PFSK-1 (cell line): ENCODE results near the gene LINC00237.

Source experiments
- FOXP2 ChIP-seq: optimal IDR thresholded peaks from 2 replicates; pipeline ENCODE3; 2011; ENCODE audit warnings: borderline replicate concordance, control low read depth, inconsistent platforms; ENCODE audit not compliant: insufficient read depth; ENCODE audit errors: extremely low read length, extremely low read depth
- POLR2AphosphoS5 ChIP-seq: IDR thresholded peaks from 2 replicates; pipeline ENCODE4 v1.6.1; 2012; ENCODE audit warnings: low read depth, mild to moderate bottlenecking, control low read depth, low read length, moderate library complexity
- SIN3A ChIP-seq: IDR thresholded peaks from 2 replicates; pipeline ENCODE4 v1.6.1; 2012; ENCODE audit warnings: mild to moderate bottlenecking, low read length, moderate library complexity, borderline replicate concordance; ENCODE audit not compliant: insufficient read depth
- TAF1 ChIP-seq: IDR thresholded peaks from 2 replicates; pipeline ENCODE4 v1.6.1; 2012; ENCODE audit warnings: low read length, control low read depth, borderline replicate concordance; ENCODE audit not compliant: insufficient read depth
- TF ChIP-seq, protein P1 (sequence below), 2 experiments: IDR thresholded peaks; 2 replicates each; pipeline versions ENCODE4 v1.6.1 to v1.8.0; 2011 to 2012; ENCODE audit warnings: low read depth in 2 of 2, low read length in 2 of 2, control low read depth in 1 of 2, inconsistent platforms in 1 of 2, mild to moderate bottlenecking in 1 of 2, moderate library complexity in 1 of 2; ENCODE audit not compliant: insufficient read depth in 1 of 2

Gene LINC00237

GRCh38 chr20:21063276-21063675, 42.9 kb downstream of the LINC00237 start:
- TF ChIP-seq TAF1 (no peak), POLR2AphosphoS5 (no peak), FOXP2 (no peak), SIN3A (no peak)
- TF ChIP-seq, protein P1, sequence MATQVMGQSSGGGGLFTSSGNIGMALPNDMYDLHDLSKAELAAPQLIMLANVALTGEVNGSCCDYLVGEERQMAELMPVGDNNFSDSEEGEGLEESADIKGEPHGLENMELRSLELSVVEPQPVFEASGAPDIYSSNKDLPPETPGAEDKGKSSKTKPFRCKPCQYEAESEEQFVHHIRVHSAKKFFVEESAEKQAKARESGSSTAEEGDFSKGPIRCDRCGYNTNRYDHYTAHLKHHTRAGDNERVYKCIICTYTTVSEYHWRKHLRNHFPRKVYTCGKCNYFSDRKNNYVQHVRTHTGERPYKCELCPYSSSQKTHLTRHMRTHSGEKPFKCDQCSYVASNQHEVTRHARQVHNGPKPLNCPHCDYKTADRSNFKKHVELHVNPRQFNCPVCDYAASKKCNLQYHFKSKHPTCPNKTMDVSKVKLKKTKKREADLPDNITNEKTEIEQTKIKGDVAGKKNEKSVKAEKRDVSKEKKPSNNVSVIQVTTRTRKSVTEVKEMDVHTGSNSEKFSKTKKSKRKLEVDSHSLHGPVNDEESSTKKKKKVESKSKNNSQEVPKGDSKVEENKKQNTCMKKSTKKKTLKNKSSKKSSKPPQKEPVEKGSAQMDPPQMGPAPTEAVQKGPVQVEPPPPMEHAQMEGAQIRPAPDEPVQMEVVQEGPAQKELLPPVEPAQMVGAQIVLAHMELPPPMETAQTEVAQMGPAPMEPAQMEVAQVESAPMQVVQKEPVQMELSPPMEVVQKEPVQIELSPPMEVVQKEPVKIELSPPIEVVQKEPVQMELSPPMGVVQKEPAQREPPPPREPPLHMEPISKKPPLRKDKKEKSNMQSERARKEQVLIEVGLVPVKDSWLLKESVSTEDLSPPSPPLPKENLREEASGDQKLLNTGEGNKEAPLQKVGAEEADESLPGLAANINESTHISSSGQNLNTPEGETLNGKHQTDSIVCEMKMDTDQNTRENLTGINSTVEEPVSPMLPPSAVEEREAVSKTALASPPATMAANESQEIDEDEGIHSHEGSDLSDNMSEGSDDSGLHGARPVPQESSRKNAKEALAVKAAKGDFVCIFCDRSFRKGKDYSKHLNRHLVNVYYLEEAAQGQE (IDR thresholded peaks at IDR 0.05; ENCODE audit: insufficient read depth in 1 of 2, low read depth in 2 of 2, low read length in 2 of 2): no peak

DNA sequence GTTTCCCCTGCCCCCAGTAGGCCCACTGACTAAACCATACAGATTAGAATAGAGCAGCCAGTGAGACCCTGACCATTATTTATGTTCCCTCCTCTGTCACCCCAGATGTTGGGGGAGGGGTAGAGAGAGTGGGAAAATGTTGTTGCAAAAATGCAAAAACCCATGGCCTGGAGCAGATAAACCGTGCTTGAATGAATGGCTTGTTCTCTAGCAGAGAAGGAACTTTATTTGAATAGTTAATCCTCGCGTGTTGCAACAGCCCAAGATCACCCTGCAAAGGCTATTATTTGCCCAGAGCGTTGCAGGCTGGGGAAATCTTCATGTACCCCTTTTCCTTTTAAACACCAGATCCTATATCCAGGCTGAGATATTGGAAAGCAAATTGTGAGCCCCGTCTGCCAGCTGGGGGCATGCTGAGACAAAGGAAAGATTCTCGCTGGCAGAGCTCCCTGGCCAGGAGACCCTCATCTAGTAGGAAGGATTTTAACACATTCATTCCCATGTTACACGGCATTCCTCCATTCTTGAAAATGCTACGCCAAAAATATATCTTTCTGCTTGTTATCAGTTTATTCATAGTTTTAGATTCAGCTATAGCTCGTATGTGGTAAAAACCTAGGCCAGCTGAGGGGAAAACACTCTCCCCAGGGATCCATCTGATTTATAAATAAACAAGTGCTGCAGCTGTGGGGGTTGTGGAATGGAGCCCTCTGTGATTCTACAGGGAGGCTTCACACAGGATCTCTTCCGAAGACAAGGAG, 53.0 kb downstream of the LINC00237 start:
- TF ChIP-seq, protein P1 (IDR thresholded peaks at IDR 0.05; ENCODE audit: insufficient read depth in 1 of 2, low read depth in 2 of 2, low read length in 2 of 2): no peak
- no peak for TF ChIP-seq SIN3A
- no peak for TF ChIP-seq POLR2AphosphoS5

- TF ChIP-seq TAF1 (no peak), SIN3A (no peak), FOXP2 (no peak), POLR2AphosphoS5 (no peak)
- TF ChIP-seq, protein P1 (IDR thresholded peaks at IDR 0.05; ENCODE audit: insufficient read depth in 1 of 2, low read depth in 2 of 2, low read length in 2 of 2): no peak
These were observed 53.5 kb downstream of the LINC00237 start for GRCh38 chr20:21052686-21053001.

GRCh38 chr20:21052241-21052640, 53.9 kb downstream of the LINC00237 start:
- TF ChIP-seq POLR2AphosphoS5 (no peak), TAF1 (no peak), FOXP2 (no peak)
- TF ChIP-seq, protein P1 (IDR thresholded peaks at IDR 0.05; ENCODE audit: insufficient read depth in 1 of 2, low read depth in 2 of 2, low read length in 2 of 2): no peak

- TF ChIP-seq FOXP2 (no peak), POLR2AphosphoS5 (no peak), SIN3A (no peak), TAF1 (no peak)
- TF ChIP-seq, protein P1 (IDR thresholded peaks at IDR 0.05; ENCODE audit: insufficient read depth in 1 of 2, low read depth in 2 of 2, low read length in 2 of 2): no peak
These were observed 55.4 kb downstream of the LINC00237 start for GRCh38 chr20:21050710-21051109.
